ENCODE results near the gene SEC24C. TPM values are rescaled to one million over a fixed set of nuclear protein-coding genes. Genes with fewer than 3 reads are reported as not detected.
"Not testable (repeated sequence)": the region's sequence is repeated elsewhere in the genome, so short reads cannot be mapped to it uniquely, and the experiment has no call there.

The SEC24C gene
- total RNA-seq, 4 donors from 2014 or later, result 68.8 to 74.4 (median 70.8) TPM

GRCh38 chr10:73785721-73786511 lies 41.7 kb downstream of the SEC24C start:
- H3K27ac ChIP-seq, result peak overlapping the region; percentile 98
- H3K9me3 ChIP-seq, result no peaks in the 10 kb centered on the region
- WGBS, result 0% methylated on average over 25 of the region's 54 CpGs
- H3K4me1 ChIP-seq, result peaks cover 60% of the 10 kb centered on the region
- no peaks in the 10 kb centered on the region for H3K27me3 ChIP-seq
- TF ChIP-seq POLR2AphosphoS5 (IDR thresholded peaks at IDR 0.05) (no peak), EP300 (IDR thresholded peaks at IDR 0.05) (no peak), POLR2A (IDR thresholded peaks at IDR 0.05) (no peak)
- peak overlapping the region; percentile 94 for H3K4me3 ChIP-seq
- no peak for DNase-seq (ENCODE audit: low spot score in 2 of 2)
- peaks cover 24% of the 10 kb centered on the region for H3K36me3 ChIP-seq

GRCh38 chr10:73786512-73786885 lies 42.3 kb downstream of the SEC24C start:
- peaks cover 54% of the 10 kb centered on the region for H3K4me1 ChIP-seq
- H3K27ac ChIP-seq, result peak overlapping the region; percentile 98
- no peak for TF ChIP-seq EP300 (IDR thresholded peaks at IDR 0.05)
- TF ChIP-seq CTCF (IDR thresholded peaks at IDR 0.05), result no peak
- no peak for TF ChIP-seq POLR2A (IDR thresholded peaks at IDR 0.05)
- no peak for TF ChIP-seq POLR2AphosphoS5 (IDR thresholded peaks at IDR 0.05)

DNA sequence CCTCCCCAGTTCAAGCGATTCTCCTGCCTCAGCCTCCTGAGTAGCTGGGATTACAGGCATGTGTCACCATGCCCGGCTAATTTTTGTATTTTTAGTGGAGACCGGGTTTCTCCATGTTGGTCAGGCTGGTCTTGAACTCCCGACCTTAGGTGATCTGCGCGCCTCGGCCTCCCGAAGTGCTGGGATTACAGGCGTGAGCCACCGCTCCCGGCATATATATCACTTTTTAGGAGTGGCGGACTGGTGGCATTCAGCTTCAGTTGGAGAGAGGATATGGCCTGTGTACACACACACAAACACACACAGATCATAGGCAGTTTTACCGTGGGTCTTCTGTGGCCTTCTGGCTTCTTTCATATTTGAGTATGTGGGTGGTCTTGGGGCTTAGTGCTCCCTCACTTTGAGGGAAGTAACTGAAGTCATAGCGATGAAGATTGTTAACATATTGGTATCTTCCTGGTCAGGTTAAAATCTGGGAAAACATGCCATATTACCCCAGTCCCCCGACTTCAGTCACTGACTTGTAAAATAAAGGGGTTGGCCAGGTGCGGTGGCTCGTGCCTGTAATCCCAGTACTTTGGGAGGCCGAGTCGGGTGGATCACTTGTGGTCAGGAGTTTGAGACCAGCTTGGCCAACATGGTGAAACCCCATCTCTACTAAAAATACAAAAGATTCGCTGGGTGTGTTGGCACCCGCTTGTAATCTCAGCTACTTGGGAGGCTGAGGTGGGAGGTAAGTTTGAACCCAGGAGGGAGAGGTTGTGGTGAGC lies 43.0 kb downstream of the SEC24C start:
- not testable (repeated sequence) for H3K27ac ChIP-seq; H3K9me3 ChIP-seq; DNase-seq (ENCODE audit: low spot score in 2 of 2); H3K27me3 ChIP-seq
- Histone ChIP-seq H3K4me1 (peaks cover 52% of the 10 kb centered on the region), H3K4me3 (peak overlapping the region; percentile 94), H3K36me3 (peaks cover 37% of the 10 kb centered on the region)
- 88% methylated on average over 20 of the region's 21 CpGs for WGBS

More at GRCh38 chr10:73786512-73786885, 42.3 kb downstream of the SEC24C start:
- 0% methylated on average over 2 of the region's 2 CpGs for WGBS
- no peaks in the 10 kb centered on the region for H3K9me3 ChIP-seq
- H3K36me3 ChIP-seq, result peaks cover 30% of the 10 kb centered on the region
- no peak for DNase-seq (ENCODE audit: low spot score in 2 of 2)
- peak overlapping the region; percentile 94 for H3K4me3 ChIP-seq
- H3K27me3 ChIP-seq, result no peaks in the 10 kb centered on the region

DNA sequence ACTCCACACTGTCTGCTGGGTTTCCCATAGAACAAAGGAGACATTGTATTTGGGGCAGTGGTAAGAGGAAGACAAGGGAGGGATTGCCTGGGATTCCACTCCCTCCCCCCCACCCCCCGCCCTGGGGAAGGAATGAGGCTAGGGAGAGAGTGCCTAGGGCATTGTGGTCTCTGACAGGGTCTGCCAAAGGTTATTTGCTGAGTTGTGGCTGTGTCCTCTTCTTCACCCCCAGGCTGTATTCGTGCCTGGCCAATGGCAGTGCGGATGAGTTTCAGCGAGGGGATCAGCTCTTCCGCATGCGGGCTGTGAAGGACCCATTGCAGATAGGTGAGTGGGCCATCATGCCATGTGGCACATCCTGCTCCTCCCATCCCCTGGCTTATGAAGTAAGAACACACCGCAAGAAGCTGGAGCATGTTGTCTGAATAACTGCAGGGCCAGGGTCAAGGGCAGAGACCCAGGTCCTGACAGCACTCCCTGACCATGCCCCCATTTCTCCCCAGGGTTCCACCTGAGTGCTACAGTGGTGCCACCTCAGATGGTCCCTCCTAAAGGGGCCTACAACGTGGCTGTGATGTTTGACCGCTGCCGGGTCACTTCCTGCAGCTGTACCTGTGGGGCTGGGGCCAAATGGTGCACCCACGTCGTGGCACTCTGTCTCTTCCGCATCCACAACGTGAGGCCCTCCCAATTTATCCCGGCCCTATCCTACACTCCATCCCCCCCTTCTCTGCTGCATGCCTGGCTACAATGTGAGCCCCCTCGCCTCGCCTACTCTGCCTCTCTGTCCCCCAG lies 44.9 kb downstream of the SEC24C start:
- H3K36me3 ChIP-seq, result peaks cover 55% of the 10 kb centered on the region
- WGBS, result 87% methylated on average over 12 of the region's 17 CpGs
- H3K4me1 ChIP-seq, result peaks cover 40% of the 10 kb centered on the region
- no peak overlapping the region for H3K27ac ChIP-seq
- no peak for DNase-seq (ENCODE audit: low spot score in 2 of 2)
- H3K4me3 ChIP-seq, result no peak overlapping the region
- TF ChIP-seq POLR2A (IDR thresholded peaks at IDR 0.05) (no peak), CTCF (IDR thresholded peaks at IDR 0.05) (no peak), EP300 (IDR thresholded peaks at IDR 0.05) (no peak), POLR2AphosphoS5 (IDR thresholded peaks at IDR 0.05) (no peak)
- no peaks in the 10 kb centered on the region for H3K27me3 ChIP-seq
- H3K9me3 ChIP-seq, result no peaks in the 10 kb centered on the region

DNA sequence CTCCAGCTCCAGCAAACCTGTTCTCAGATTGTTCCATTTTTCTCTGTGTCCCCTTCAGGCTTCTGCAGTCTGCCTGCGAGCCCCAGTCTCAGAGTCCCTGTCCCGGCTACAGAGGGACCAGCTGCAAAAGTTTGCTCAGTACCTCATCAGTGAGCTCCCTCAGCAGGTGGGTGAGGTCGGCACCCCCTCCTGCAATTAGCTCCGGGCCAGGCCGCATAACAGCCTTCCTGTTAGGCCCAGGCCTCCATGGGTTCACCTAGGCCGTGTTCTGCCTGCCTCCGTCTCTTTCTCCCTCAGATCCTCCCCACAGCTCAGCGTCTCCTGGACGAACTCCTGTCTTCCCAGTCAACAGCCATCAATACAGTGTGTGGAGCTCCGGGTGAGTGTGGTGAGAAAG lies 45.5 kb downstream of the SEC24C start:
- H3K27ac ChIP-seq, result no peak overlapping the region
- H3K36me3 ChIP-seq, result peaks cover 61% of the 10 kb centered on the region

More for the DNA sequence above, 45.5 kb downstream of the SEC24C start:
- Histone ChIP-seq H3K9me3 (no peaks in the 10 kb centered on the region), H3K4me1 (peaks cover 36% of the 10 kb centered on the region), H3K4me3 (no peak overlapping the region), H3K27me3 (no peaks in the 10 kb centered on the region)
- 90% methylated on average over 10 of the region's 10 CpGs for WGBS
- no peak for TF ChIP-seq POLR2A (IDR thresholded peaks at IDR 0.05)
- TF ChIP-seq CTCF (IDR thresholded peaks at IDR 0.05), result no peak
- TF ChIP-seq EP300 (IDR thresholded peaks at IDR 0.05), result no peak
- TF ChIP-seq POLR2AphosphoS5 (IDR thresholded peaks at IDR 0.05), result no peak
- no peak for DNase-seq (ENCODE audit: low spot score in 2 of 2)
